Fibroblast of villous mesenchyme (primary cell): ENCODE results near the gene ITPRID1. TPM values are rescaled to one million over a fixed set of nuclear protein-coding genes. Genes with fewer than 3 reads are reported as not detected.
"Not testable (repeated sequence)": the region's sequence is repeated elsewhere in the genome, so short reads cannot be mapped to it uniquely, and the experiment has no call there.

ENCODE experiments used
- DNase-seq: peaks from one replicate; pipeline ENCODE4 v3.0.0-alpha.2; 2010; ENCODE audit warnings: low read depth
- H3K4me3 ChIP-seq: 2 replicates; pipeline ENCODE4 v1.5.1; 2011; ENCODE audit warnings: low read depth, mild to moderate bottlenecking, low read length
- total RNA-seq: library from RNA; depleted of rRNA; stranded (reverse); fragments of >200 nt; gene quantifications from 2 replicates; pipeline ENCODE4 v1.2.3, GENCODE V29; 2012
- TF ChIP-seq, protein P1 (sequence below): IDR thresholded peaks from 2 replicates; pipeline ENCODE4 v1.5.1; 2012; ENCODE audit warnings: low read depth, mild to moderate bottlenecking, low read length; ENCODE audit not compliant: insufficient read depth

ITPRID1 gene
- not detected in 2 replicates for total RNA-seq

DNA sequence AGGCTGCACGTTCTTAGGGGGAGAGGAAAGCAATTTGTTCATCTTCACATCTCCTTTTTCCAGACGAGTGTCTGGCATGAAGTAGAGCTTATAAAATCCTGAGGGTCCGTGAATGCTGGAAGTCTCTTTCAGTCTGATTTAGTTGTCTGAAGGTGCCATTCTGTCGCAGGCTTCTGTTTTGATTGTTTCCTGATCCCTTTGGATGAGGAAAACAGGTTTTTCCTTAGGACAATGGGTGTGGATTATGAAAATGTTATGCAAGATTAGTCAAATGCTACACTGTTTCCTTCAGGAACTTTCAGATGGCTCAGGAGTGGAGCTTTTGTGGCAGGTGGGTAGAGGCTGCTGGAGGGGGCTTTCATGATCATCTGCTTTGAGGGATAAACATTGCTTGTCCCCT, at the start of gene ITPRID1:
Gene ITPRID1 (plus strand): TSS at position 301 of the 400 bp plus-strand sequence. CDS start 38,935 bp downstream, outside the sequence.
- no peak within 1 kb of the TSS for H3K4me3 ChIP-seq
- no peak for DNase-seq
- TF ChIP-seq, protein P1, sequence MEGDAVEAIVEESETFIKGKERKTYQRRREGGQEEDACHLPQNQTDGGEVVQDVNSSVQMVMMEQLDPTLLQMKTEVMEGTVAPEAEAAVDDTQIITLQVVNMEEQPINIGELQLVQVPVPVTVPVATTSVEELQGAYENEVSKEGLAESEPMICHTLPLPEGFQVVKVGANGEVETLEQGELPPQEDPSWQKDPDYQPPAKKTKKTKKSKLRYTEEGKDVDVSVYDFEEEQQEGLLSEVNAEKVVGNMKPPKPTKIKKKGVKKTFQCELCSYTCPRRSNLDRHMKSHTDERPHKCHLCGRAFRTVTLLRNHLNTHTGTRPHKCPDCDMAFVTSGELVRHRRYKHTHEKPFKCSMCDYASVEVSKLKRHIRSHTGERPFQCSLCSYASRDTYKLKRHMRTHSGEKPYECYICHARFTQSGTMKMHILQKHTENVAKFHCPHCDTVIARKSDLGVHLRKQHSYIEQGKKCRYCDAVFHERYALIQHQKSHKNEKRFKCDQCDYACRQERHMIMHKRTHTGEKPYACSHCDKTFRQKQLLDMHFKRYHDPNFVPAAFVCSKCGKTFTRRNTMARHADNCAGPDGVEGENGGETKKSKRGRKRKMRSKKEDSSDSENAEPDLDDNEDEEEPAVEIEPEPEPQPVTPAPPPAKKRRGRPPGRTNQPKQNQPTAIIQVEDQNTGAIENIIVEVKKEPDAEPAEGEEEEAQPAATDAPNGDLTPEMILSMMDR, result no peak

DNA sequence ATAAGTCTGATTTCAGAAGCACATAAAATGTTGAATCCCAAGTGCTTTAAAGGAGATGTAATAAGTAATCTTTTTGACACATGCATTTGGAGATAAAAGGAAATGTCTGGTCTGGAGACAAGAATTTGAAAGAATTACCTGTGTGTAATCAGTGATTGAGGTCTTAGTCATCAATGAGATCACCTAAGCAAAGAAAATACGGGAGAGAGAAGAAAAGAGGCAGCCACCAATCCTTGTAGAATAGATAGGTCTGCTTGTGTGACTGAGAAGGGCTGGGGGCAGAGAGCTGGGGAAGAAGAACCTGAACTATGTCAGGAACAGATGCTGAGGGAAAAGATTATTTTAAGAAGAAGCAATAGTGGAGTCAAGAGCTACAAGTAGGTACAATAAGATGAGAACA, 49.3 kb upstream of the ITPRID1 start:
- TF ChIP-seq, protein P1, result no peak
- no peak overlapping the region for H3K4me3 ChIP-seq

DNA sequence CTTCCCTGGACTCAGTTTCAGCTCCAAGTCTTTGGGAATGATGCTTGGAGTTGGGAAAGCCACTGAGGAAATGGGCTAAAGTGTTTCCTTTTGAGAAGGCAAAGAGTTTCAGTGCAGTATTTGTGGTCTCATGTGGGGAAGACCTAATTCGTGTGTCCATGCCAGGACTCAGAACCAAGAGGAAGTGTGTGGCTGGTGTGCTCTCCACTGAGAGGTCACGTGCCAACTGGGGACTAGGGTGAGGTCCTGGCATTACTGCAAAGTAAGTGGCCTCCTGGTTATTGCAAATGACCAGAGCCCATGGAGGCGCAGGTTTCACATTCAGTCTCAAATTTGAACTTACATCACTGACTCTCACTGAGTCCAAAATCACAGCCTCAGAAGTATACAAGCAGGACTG, 48.6 kb upstream of the ITPRID1 start:
- no peak for DNase-seq
- no peak overlapping the region for H3K4me3 ChIP-seq
- TF ChIP-seq, protein P1, result no peak

More for the DNA sequence above, 49.3 kb upstream of the ITPRID1 start:
- DNase-seq, result no peak

DNA sequence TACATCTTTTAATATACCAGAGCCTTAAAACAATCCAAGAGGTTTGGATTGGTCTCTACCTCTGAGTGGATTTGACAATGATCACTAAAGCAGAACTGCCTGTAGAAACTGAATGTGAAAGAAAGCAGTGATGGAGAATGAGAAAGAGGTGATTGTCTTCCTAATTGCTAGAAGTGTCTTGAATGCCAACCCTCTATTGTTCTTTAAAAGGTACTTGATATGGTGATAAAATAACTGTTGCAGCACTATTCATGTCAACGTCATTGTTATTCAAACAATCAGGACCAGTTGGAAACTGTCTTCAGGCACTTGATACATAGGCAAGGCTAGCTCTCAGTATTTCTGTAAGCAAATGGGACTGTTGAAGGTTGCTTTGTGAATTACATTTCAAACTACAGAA, 47.9 kb upstream of the ITPRID1 start:
- DNase-seq, result no peak
- H3K4me3 ChIP-seq, result no peak overlapping the region
- TF ChIP-seq, protein P1, result no peak

DNA sequence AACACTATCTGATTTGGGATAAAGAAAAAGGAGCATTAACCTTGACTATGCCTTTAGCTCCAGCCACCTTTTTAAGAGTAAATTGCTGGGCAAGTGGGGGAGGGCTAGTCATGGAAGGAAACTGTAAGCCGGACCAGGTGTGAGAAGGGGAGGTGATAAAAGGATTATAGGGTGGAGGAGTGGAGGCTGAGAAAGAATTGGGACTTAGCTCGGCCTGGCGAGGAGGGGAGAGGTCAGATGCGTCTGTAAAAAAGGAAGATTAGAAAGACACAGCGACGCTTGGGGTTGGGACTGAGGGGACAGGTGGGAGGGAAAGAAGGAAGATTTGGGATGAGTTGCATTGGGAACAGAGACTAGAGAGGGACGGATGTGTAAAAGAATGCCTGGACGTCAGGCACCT, 43.0 kb upstream of the ITPRID1 start:
- not testable (repeated sequence) for H3K4me3 ChIP-seq

DNA sequence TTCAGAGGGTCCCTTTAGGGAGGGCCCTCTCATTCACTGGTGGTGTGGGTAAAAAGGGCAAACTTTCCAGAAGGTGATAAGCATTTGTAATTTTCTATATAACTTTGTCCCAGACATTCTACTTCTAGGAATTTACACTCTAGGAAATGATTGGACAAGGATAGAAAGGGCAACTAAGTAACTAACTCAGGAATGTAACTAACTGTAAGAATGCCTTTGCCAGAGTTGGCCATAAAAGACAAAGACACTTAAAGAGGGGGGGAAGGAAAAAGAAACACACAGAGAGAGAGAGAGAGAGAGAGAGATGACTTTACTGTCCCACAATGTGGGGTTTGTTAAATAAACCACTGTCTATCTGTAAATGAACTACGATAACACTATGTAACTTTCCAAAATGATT, 38.5 kb upstream of the ITPRID1 start:
- TF ChIP-seq, protein P1, result no peak
- H3K4me3 ChIP-seq, result no peak overlapping the region
- no peak for DNase-seq

More for the DNA sequence above, 43.0 kb upstream of the ITPRID1 start:
- not testable (repeated sequence) for DNase-seq

DNA sequence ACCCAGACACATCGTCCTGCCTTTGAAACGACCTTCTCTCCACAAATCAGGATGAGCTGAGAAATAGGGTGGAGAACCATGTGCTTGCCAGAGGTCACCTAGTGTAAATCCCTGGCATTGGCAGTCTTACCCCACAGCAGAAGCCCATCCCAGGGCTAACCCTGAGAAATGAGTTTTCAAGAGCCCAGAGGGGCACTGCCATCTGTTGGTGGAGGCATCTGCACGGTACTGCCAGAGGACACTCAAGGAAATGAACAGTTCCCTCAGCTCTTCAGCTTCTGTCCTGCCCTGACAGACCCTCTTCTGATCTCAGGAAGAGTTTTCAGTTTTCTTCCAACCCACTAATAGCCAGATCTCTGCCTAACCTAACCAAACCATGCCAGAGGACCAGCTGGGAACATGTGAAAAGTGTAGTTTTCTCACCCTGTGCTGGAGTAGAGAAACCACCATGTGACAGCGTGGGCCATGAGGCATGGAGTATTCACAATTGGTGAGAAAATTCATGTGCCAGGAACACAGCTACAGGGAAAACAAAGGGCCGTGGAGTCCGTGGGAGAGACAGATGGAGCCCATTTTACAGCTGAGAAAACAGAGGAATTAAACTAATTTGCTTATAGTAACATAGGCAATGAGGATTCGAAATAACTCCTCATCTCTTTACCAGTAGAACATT, 37.7 kb upstream of the ITPRID1 start:
- TF ChIP-seq, protein P1, result no peak

More for the DNA sequence above, 37.7 kb upstream of the ITPRID1 start:
- H3K4me3 ChIP-seq, result no peak overlapping the region
- no peak for DNase-seq
